Retinal pigment epithelial cell (primary cell): ENCODE results near the gene CLPTM1L.
"Not testable (repeated sequence)": the region's sequence is repeated elsewhere in the genome, so short reads cannot be mapped to it uniquely, and the experiment has no call there.

ENCODE experiments used
- DNase-seq: peaks from one replicate; pipeline ENCODE4 v3.0.0-alpha.2; 2010; ENCODE audit warnings: low read depth
- H3K4me3 ChIP-seq: 2 replicates; pipeline ENCODE4 v1.5.1; 2011; ENCODE audit warnings: mild to moderate bottlenecking, low read length, control low read depth, moderate library complexity
- CTCF ChIP-seq: conservative IDR thresholded peaks from 2 replicates; pipeline ENCODE4 v1.5.1; 2011; ENCODE audit warnings: low read depth, low read length, control low read depth, inconsistent platforms

CLPTM1L gene

DNA sequence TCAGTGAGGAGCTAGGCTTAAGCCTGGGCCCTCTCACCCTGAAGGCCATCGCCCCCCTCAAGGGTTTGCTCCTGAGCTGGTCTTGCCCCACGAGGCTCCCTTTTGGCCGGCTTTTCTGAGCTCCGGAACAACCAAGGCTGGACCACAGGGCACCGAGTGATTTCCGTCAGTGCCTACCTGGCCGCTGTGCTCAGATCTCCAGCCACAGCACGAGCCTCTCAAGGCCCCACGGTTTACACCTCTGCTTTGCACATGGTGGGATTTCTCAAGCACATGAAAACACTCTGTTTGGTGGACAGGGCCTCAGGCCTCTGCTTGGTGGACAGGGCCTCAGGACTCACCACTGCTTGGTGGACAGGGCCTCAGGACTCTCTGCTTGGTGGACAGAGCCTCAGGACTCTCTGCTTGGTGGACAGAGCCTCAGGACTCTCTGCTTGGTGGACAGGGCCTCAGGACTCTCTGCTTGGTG lies 15.8 kb downstream of the CLPTM1L start:
- no peak for TF ChIP-seq CTCF

GRCh38 chr5:1328237-1329110 lies 16.4 kb downstream of the CLPTM1L start:
- not testable (repeated sequence) for H3K4me3 ChIP-seq, DNase-seq

More for the DNA sequence above, 15.8 kb downstream of the CLPTM1L start:
- H3K4me3 ChIP-seq = no peak overlapping the region
- no peak for DNase-seq

DNA sequence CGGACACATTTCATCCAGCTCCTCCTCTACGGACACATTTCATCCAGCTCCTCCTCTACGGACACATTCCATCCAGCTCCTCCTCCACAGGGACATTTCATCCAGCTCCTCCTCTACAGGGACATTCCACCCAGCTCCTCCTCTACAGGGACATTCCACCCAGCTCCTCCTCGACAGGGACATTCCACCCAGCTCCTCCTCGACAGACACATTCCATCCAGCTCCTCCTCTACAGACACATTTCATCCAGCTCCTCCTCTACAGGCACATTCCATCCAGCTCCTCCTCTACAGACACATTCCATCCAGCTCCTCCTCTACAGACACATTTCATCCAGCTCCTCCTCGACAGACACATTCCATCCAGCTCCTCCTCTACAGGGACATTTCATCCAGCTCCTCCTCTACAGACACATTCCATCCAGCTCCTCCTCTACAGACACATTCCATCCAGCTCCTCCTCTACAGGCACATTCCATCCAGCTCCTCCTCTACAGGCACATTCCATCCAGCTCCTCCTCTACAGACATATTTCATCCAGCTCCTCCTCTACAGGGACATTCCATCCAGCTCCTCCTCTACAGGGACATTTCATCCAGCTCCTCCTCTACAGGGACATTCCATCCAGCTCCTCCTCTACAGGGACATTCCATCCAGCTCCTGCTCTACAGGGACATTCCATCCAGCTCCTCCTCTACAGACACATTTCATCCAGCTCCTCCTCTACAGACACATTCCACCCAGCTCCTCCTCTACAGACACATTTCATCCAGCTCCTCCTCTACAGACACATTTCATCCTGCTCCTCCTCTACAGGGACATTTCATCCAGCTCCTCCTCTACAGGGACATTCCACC lies 17.8 kb downstream of the CLPTM1L start:
- not testable (repeated sequence) for H3K4me3 ChIP-seq, DNase-seq

GRCh38 chr5:1326532-1326875 lies 18.4 kb downstream of the CLPTM1L start:
- not testable (repeated sequence) for DNase-seq, H3K4me3 ChIP-seq

DNA sequence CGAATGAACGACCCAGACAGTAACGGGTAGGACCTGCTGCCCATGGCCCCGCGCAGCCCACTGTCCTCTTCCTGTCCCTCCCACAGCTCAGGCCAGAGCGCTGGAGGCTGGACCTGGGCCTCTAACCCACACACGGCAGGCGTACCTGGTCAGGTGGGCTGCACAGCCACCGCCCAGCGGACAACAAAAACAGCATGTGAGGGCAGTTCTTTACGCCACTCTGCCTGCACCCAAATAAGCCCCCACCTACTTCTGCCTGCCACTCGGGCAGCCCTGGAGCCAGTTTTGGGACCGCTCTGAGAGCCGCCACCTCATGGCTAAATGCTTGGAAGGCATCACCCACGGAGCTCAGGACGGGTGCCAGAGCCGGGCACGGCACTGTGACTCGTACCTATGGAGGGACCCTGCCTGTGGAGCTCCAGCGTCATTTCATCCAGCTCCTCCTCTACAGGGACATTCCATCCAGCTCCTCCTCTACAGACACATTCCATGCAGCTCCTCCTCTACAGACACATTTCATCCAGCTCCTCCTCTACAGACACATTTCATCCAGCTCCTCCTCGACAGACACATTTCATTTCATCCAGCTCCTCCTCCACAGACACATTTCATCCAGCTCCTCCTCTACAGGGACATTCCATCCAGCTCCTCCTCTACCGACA lies 18.9 kb downstream of the CLPTM1L start:
- TF ChIP-seq CTCF = no peak
- DNase-seq = no peak
- no peak overlapping the region for H3K4me3 ChIP-seq

- TF ChIP-seq CTCF = no peak
- no peak for DNase-seq
These were observed 19.6 kb downstream of the CLPTM1L start for GRCh38 chr5:1325191-1325741.

GRCh38 chr5:1324719-1325190 lies 20.1 kb downstream of the CLPTM1L start:
- no peak for TF ChIP-seq CTCF
- DNase-seq = no peak
- H3K4me3 ChIP-seq = no peak overlapping the region

More at GRCh38 chr5:1325191-1325741, 19.6 kb downstream of the CLPTM1L start:
- no peak overlapping the region for H3K4me3 ChIP-seq

GRCh38 chr5:1324301-1324700 lies 20.6 kb downstream of the CLPTM1L start:
- no peak overlapping the region for H3K4me3 ChIP-seq
- TF ChIP-seq CTCF = no peak
- no peak for DNase-seq
